Measurements from ENCODE around the gene VPS13D.

Gene VPS13D

DNA sequence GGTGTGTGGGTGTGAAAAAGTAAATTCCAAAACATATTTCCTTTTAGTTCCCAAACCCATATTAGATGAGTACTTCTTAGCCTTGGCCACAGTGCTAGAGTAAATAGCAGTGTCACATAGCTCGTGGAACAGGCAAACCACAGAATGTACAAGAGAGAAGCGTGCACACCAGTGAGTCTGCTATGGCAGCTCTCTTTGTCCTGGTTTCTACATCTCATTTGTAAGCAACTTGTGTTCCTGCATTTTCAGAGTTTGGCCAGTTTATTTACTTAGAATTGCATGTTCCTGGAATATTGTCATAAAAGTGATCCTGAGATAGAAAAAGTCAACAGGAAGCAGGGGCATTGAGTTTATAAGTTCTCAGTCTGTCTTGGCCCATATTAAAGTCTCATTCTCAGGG, 246.1 kb downstream of the VPS13D start:
- TF ChIP-seq, protein P1, sequence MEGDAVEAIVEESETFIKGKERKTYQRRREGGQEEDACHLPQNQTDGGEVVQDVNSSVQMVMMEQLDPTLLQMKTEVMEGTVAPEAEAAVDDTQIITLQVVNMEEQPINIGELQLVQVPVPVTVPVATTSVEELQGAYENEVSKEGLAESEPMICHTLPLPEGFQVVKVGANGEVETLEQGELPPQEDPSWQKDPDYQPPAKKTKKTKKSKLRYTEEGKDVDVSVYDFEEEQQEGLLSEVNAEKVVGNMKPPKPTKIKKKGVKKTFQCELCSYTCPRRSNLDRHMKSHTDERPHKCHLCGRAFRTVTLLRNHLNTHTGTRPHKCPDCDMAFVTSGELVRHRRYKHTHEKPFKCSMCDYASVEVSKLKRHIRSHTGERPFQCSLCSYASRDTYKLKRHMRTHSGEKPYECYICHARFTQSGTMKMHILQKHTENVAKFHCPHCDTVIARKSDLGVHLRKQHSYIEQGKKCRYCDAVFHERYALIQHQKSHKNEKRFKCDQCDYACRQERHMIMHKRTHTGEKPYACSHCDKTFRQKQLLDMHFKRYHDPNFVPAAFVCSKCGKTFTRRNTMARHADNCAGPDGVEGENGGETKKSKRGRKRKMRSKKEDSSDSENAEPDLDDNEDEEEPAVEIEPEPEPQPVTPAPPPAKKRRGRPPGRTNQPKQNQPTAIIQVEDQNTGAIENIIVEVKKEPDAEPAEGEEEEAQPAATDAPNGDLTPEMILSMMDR (IDR thresholded peaks at IDR 0.05; ENCODE audit: low read depth, low read length), result no peak
- no peak overlapping the region for H3K4me3 ChIP-seq (ENCODE audit: low read depth, low read length)

DNA sequence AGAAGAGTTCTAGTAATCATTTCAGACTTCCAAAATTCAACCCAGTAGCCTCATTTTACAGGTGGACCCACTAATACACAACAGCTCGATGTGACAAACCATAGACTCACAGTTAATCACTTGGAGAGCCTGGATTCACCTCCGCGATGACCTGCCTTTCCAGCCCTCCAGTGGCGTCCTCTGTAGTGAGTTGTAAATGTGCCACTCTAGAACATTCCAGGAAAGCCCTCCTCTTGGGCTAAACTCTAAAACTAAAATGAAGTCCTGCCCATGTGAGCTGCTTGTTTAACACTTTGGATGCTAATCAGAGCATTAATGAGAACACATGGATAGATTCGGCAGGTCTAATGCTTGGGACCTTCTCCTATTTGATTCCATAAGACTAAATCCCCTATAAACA, 247.5 kb downstream of the VPS13D start:
- no peak overlapping the region for H3K4me3 ChIP-seq (ENCODE audit: low read depth, low read length)
- TF ChIP-seq, protein P1 (IDR thresholded peaks at IDR 0.05; ENCODE audit: low read depth, low read length), result no peak

DNA sequence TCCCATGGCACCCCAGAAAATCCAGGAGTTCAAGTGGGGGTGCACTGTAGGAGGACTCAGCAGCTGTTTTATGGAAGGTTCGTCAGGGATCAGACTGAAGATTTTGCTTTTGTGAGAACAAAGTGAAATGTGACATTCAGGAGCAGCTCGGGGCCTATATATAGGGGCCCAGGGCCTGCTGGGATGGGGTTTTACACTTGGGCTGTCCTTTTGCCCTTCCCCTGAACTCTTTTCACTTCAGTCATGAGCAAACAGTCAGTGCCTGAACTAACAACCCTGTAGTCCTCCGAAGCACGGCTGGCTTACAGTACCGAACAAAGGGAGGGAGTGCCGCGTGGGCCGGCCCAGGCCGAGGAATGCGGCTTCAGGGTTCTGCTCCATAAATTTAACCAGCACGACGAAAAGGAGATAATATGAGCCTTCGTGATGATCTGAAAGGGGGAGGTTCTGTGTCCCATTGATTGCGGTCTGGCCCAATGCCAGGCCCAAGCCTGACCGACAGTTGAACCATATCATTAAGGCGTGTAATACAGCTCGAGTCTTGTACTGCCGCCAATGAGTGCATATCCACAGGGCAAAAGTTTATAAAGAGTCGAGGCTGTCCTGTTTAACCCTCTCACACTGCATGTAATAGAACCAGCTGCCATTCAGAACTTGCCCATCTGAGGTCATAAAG, 248.2 kb downstream of the VPS13D start:
- TF ChIP-seq, protein P1 (IDR thresholded peaks at IDR 0.05; ENCODE audit: low read depth, low read length), result no peak
- H3K4me3 ChIP-seq (ENCODE audit: low read depth, low read length), result no peak overlapping the region

DNA sequence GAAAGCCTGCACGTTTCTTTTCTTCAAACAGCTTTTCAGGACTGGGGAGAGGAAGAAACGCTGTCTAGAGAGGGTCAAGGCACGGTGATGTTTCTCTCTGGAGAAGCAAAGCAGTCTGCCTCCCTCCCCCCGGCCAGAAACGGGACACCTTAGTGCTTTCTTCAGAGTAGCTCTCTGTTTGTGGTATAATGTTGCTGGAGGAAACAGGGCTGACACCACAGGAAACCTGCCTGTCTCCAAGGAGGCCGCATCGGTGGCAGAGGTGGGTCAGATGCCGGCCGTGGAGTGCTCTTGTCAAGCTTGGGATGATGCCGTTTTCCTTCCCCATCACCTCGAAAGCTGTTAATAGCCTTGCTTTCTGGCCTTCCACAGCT, 248.8 kb downstream of the VPS13D start:
- TF ChIP-seq, protein P1 (IDR thresholded peaks at IDR 0.05; ENCODE audit: low read depth, low read length), result no peak

DNA sequence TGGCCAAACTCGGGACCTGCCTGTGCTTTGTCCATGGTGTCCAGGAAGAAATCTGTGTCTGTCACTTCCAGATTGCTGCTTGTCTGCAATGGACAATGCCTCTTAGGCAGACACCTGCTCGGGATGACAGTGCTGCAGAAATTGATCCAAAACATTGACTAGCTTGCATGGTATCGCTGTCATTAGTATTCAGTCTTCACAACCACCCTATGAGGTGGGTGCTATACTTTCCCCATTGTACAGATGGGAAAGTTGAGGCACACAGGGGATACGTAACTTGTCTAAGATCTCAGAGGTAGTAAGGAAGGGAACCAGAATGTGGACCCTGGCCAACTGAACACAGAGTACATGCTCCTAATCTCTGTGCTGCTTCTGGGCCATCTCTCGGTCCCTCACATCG, 249.5 kb downstream of the VPS13D start:
- TF ChIP-seq, protein P1 (IDR thresholded peaks at IDR 0.05; ENCODE audit: low read depth, low read length), result no peak
- H3K4me3 ChIP-seq (ENCODE audit: low read depth, low read length), result no peak overlapping the region

More for the DNA sequence above, 248.8 kb downstream of the VPS13D start:
- H3K4me3 ChIP-seq (ENCODE audit: low read depth, low read length), result no peak overlapping the region; the same call in 1 of the 2 replicates

DNA sequence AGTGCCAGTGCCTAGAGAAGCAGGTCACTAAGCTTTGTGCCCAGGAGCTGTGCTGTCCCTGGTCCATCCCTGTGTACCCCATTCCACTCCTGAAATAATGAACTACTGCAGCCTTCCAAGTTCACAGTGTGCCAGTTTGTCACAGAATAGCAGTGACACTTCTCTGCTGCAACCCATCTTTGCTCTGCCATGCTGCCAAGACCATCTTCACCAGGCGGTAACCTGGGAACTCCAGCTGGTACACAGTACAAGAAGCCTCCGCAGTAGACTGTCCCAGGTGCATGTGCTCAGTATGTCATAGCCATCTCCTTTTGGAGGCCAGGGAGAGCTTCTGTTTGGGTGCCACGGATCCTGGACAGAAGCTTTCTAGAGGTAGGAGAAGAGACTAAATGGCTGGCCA, 250.2 kb downstream of the VPS13D start:
- TF ChIP-seq, protein P1 (IDR thresholded peaks at IDR 0.05; ENCODE audit: low read depth, low read length), result no peak
- no peak overlapping the region for H3K4me3 ChIP-seq (ENCODE audit: low read depth, low read length)

DNA sequence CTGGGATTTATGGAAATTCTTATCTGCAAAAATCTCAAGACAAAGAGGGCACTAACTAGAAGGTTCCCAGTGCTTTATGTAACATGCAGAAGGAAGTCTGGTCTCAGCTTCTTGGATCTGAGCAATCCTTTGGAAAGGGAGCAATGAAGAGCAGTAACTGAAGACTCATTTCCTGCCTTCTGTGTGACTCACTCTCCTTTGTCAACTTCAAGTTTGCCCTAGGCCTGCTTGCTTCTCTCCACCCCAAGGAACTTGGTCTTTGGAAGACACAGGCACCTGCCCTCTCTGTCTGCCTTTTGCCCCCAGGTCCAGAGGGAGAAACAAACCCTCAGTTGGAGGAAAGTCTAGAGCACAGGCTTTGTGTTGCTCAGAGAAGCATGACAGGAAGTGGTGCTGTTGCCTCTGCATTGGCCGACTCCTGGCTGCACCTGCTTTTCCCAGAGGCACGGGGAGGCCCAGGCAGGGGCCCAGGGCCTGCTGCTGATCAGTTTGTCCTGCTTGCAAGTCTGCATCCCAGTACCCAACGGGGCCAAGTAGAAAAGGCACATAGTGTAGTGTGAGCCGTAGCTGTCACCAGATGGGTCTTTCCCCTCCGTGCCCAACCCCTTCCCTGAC, 251.0 kb downstream of the VPS13D start:
- no peak overlapping the region for H3K4me3 ChIP-seq (ENCODE audit: low read depth, low read length)
- TF ChIP-seq, protein P1 (IDR thresholded peaks at IDR 0.05; ENCODE audit: low read depth, low read length), result no peak
